Panc1 (cell line): ENCODE measurements around the gene NTN5. TPM values are rescaled to one million over a fixed set of nuclear protein-coding genes. Genes with fewer than 3 reads are reported as not detected.

Experiments used
- ATAC-seq: fragments of 200-7000 bp; cut with Tn5 transposase; 2 replicates; pipeline ENCODE4 v1.9.1; 2020; ENCODE audit warnings: mild to moderate bottlenecking, moderate library complexity
- BruUV-seq: library from RNA; stranded (reverse); fragments of 400-500 nt; replicated peaks from 2 replicates; lab custom pipeline; 2021; lab: Mats Ljungman, UMichigan
- CTCF ChIA-PET: fragments of 300-600 bp; sonication (Branson Sonifier 250); formaldehyde crosslinking; loops from one replicate; lab custom pipeline; 2022; ENCODE audit warnings: antibody characterized with exemption; lab: Charles Lee
- POLR2A ChIA-PET: fragments of 300-600 bp; sonication (Branson Sonifier 250); formaldehyde crosslinking; loops from one replicate; lab custom pipeline; 2022; ENCODE audit warnings: antibody characterized with exemption; lab: Charles Lee
- DNase-seq: peaks from one replicate; pipeline ENCODE4 v3.0.0-alpha.2; 2010; ENCODE audit warnings: low read depth, low spot score
- H3K27ac ChIP-seq: 2 replicates; pipeline ENCODE4 v1.5.1; 2011; ENCODE audit warnings: mild to moderate bottlenecking, low read length, inconsistent platforms
- H3K27me3 ChIP-seq: fragments of 200-500 bp; sonication (Bioruptor generic); 2 replicates; pipeline ENCODE4 v1.6.0; 2014; ENCODE audit warnings: low read length, inconsistent platforms; ENCODE audit not compliant: control insufficient read depth, insufficient read depth
- H3K36me3 ChIP-seq: fragments of 200-500 bp; sonication (Bioruptor generic); 2 replicates; pipeline ENCODE4 v1.5.1; 2014; ENCODE audit warnings: inconsistent platforms, mild to moderate bottlenecking, low read length, moderate library complexity; ENCODE audit not compliant: control insufficient read depth, insufficient read depth
- H3K4me1 ChIP-seq: 2 replicates; pipeline ENCODE4 v1.5.1; 2011; ENCODE audit warnings: inconsistent platforms, mild to moderate bottlenecking, low read length, moderate library complexity; ENCODE audit not compliant: control insufficient read depth, insufficient read depth
- H3K4me3 ChIP-seq, 2 experiments: 2 replicates each; pipeline ENCODE4 v1.5.1; 2011 to 2012; ENCODE audit warnings: low read depth in 2 of 2, low read length in 2 of 2, mild to moderate bottlenecking in 2 of 2, inconsistent platforms in 1 of 2, moderate library complexity in 1 of 2
- H3K9me3 ChIP-seq: fragments of 200-500 bp; sonication (Bioruptor generic); 2 replicates; pipeline ENCODE4 v1.5.1; 2014; ENCODE audit warnings: low read depth, mild to moderate bottlenecking, inconsistent platforms, low read length, moderate library complexity; ENCODE audit not compliant: control insufficient read depth, insufficient read depth
- POLR2AphosphoS5 ChIP-seq: IDR thresholded peaks from 2 replicates; pipeline ENCODE4 v1.6.1; 2012; ENCODE audit warnings: mild to moderate bottlenecking, low read depth, low read length, moderate library complexity
- in situ Hi-C: cut with HindIII; loops from 2 replicates; pipeline ENCODE4 v1.10.0; 2016; ENCODE audit warnings: low sequenced_read_pairs, low pct_unique_long_range_greater_than_20kb
- intact Hi-C: fragments of 100-400 bp; cut with micrococcal nuclease; formaldehyde crosslinking; loops from one replicate; pipeline ENCODE4 v1.10.0; 2022; ENCODE audit not compliant: unreplicated experiment
- total RNA-seq: library from RNA; stranded (reverse); gene quantifications from one replicate; pipeline ENCODE4 v1.2.1, GENCODE V29; 2021; ENCODE audit not compliant: unreplicated experiment
- TF ChIP-seq, protein P1 (sequence below): fragments of 450-650 bp; IDR thresholded peaks from 2 replicates; pipeline ENCODE4 v1.5.1; 2017; ENCODE audit warnings: mild to moderate bottlenecking
- TF ChIP-seq, protein P2 (sequence below), 2 experiments: IDR thresholded peaks; 2 replicates each; pipeline ENCODE4 v1.6.1; 2011 to 2012; ENCODE audit warnings: low read depth in 2 of 2, control low read depth in 1 of 2, low read length in 1 of 2, mild to moderate bottlenecking in 1 of 2, moderate library complexity in 1 of 2; ENCODE audit not compliant: insufficient read depth in 1 of 2

The NTN5 gene
- total RNA-seq, 1 experiment from 2014 or later = 0.23 TPM

DNA sequence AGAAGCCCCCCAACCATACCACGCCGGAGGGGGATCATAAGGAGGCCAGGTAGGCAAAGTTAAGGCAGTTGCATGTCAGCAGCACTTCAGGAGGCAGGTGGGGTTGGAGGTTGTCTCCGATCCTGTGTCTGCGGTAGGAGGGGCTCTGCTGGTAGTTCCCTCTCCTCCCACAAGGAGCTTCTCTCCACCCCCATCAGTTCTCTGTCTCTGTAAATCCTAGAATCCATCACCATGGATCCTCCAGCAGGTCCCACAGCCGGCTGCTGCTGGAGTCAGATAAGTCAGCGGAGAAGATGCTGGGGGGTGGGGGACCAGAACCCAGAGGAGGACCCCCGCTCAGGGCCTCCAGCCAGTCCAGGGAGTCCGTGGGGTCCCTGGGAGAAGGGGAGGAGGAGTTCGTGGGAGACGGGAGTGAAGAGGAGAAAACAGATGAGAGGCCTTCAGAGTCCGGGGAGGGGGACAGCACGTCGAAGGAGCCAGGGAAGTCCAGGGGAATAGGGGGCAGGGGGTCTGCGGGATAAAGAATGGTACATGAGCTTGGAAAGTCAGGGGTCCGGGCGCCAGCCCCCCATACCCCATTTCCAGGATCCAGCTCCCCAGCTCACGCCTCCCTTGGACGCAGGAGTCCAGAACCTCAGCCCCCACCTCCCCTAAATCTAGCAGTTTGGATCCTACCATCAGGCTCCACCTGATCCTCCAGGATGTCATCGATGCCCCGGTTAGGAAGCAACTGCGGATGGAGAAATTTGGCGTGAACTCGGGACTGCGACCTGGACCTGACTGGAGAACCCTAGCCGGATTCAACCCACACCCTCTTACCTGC lies 40.4 kb upstream of the NTN5 start:
- in situ Hi-C loops = no loop called here
- DNase-seq (no peak), ATAC-seq (no peak)
- H3K9me3 ChIP-seq = no peaks in the 10 kb centered on the region
- POLR2A ChIA-PET = no interaction called here
- CTCF ChIA-PET = interaction anchor here (0.6 kb wide), 1 partner anchor 65 kb away, joined by 5 read pairs; no protein-coding TSS in a partner anchor
- no peaks in the 10 kb centered on the region for H3K27me3 ChIP-seq
- no peaks in the 10 kb centered on the region; the same call in 1 of the 2 replicates for H3K36me3 ChIP-seq
- TF ChIP-seq, protein P1, sequence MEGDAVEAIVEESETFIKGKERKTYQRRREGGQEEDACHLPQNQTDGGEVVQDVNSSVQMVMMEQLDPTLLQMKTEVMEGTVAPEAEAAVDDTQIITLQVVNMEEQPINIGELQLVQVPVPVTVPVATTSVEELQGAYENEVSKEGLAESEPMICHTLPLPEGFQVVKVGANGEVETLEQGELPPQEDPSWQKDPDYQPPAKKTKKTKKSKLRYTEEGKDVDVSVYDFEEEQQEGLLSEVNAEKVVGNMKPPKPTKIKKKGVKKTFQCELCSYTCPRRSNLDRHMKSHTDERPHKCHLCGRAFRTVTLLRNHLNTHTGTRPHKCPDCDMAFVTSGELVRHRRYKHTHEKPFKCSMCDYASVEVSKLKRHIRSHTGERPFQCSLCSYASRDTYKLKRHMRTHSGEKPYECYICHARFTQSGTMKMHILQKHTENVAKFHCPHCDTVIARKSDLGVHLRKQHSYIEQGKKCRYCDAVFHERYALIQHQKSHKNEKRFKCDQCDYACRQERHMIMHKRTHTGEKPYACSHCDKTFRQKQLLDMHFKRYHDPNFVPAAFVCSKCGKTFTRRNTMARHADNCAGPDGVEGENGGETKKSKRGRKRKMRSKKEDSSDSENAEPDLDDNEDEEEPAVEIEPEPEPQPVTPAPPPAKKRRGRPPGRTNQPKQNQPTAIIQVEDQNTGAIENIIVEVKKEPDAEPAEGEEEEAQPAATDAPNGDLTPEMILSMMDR = no peak
- TF ChIP-seq, protein P2, sequence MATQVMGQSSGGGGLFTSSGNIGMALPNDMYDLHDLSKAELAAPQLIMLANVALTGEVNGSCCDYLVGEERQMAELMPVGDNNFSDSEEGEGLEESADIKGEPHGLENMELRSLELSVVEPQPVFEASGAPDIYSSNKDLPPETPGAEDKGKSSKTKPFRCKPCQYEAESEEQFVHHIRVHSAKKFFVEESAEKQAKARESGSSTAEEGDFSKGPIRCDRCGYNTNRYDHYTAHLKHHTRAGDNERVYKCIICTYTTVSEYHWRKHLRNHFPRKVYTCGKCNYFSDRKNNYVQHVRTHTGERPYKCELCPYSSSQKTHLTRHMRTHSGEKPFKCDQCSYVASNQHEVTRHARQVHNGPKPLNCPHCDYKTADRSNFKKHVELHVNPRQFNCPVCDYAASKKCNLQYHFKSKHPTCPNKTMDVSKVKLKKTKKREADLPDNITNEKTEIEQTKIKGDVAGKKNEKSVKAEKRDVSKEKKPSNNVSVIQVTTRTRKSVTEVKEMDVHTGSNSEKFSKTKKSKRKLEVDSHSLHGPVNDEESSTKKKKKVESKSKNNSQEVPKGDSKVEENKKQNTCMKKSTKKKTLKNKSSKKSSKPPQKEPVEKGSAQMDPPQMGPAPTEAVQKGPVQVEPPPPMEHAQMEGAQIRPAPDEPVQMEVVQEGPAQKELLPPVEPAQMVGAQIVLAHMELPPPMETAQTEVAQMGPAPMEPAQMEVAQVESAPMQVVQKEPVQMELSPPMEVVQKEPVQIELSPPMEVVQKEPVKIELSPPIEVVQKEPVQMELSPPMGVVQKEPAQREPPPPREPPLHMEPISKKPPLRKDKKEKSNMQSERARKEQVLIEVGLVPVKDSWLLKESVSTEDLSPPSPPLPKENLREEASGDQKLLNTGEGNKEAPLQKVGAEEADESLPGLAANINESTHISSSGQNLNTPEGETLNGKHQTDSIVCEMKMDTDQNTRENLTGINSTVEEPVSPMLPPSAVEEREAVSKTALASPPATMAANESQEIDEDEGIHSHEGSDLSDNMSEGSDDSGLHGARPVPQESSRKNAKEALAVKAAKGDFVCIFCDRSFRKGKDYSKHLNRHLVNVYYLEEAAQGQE (IDR thresholded peaks at IDR 0.05; ENCODE audit: insufficient read depth in 1 of 2, low read depth in 2 of 2, low read length in 1 of 2) = no peak
- TF ChIP-seq POLR2AphosphoS5 = no peak
- H3K27ac ChIP-seq = peak overlapping the region; percentile 79
- H3K4me1 ChIP-seq = no peaks in the 10 kb centered on the region; the same call in 1 of the 2 replicates
- intact Hi-C loops = no loop called here
- BruUV-seq = no TSS peak
- H3K4me3 ChIP-seq = peak overlapping the region; percentile 75 to 80

DNA sequence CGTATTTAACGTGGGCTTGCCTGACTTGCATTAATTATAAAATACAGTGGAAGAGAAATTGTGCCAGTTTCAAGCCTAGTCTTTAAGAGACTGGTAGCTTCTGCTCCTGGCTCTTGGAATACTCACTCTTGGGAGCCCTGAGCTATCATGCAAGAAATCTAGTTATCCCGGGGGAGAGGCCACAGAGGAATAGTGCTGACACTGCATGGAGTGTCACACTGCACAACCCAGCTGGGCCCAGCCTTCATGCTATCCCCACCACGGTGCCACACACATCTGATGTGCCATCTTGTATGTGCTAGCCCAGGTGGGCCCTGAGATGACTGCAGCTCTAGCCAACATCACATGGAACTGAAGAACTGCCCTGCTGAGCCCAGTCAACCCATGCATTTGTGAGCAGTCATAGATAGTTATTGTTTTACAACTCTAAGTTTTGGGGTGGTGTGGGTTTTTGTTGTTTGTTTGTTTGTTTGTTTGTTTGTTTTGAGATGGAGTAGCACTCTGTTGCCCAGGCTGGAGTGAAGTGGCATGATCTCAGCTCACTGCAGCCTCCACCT lies 38.4 kb upstream of the NTN5 start:
- Histone ChIP-seq H3K9me3 (no peaks in the 10 kb centered on the region), H3K4me3 (no peak overlapping the region), H3K36me3 (no peaks in the 10 kb centered on the region; the same call in 1 of the 2 replicates), H3K27ac (no peak overlapping the region), H3K4me1 (no peaks in the 10 kb centered on the region), H3K27me3 (no peaks in the 10 kb centered on the region)
- ATAC-seq = no peak
- POLR2A ChIA-PET = no interaction called here
- BruUV-seq = no TSS peak
- TF ChIP-seq POLR2AphosphoS5 = no peak
- TF ChIP-seq, protein P1 = no peak
- intact Hi-C loops = no loop called here
- CTCF ChIA-PET = no interaction called here
- no peak for DNase-seq
- in situ Hi-C loops = no loop called here
